HG02610 (cell line): Measurements from ENCODE around the gene NHLRC4.

ENCODE experiments used
- ATAC-seq: cut with Tn5 transposase; IDR thresholded peaks from one replicate; pipeline ENCODE4 v1.9.1; 2021; ENCODE audit warnings: mild to moderate bottlenecking, moderate library complexity; ENCODE audit not compliant: unreplicated experiment

NHLRC4 gene

DNA sequence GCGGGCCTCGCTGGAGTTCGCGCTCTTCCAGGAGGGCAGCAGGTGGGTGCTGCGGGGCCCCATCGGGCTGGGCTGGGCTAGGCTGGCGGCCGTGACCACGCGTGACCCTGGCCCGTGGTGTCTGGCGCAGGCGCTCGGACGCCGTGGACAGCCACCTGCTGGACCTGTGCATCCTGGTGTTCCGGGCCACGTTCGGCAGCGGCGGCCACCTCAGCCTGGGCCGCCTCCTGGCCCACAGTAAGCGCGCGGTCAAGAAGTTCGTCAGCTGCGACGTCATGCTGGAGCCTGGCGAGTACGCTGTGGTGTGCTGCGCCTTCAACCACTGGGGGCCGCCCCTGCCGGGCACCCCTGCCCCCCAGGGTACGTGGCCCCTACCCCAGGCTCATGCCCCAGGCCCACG, 14.6 kb upstream of the NHLRC4 start:
- ATAC-seq: no peak

DNA sequence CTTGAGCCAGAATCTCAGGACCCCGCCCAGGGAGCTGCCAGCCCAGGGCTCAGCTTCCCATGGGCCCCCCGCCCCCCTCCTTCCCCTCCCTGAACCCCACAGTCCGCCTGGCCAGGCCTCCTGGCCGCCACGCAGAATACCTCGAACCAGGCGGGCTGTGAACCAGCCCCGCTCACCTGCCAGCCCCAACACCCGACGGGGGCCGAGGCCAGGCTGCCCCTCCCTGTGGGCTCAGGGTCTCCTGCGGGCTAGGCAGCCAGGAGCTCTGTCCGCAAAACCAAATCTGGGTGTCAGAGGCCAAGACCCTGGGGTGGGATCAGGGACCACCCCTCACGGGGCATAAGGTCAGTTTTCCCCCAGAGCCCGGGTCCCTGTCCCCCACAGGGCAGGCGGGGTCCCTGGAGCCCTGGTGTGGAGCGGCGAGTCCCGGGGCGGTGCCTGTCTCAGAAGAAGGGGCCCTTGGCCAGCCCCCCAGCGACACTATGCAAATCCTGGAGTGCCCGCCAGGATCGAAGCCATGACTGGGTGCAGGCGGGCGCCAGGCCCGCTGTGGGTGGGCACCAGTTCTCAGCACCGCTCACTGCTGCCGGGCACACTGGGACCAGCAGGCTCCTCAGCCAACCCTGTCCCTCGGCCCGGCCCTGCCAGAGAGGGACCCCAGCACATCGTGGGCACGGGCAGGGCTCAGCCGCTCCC, 13.1 kb upstream of the NHLRC4 start:
- ATAC-seq: no peak

DNA sequence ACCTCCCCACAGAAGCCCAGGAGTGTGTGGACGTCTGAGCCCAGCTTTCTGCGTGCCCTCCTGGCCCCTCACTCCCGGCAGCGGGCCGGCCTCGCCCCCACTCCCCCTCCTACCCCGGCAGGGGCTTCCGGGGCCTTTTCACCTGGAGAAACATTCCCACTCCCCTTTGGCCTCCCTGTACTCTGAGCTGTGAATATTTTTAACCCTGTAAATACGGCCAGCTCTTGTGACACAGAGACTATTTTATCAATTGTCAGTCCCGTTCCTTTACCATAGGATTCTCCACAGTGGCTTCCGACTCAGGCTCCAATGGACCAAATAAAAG, 12.5 kb upstream of the NHLRC4 start:
- ATAC-seq: no peak

DNA sequence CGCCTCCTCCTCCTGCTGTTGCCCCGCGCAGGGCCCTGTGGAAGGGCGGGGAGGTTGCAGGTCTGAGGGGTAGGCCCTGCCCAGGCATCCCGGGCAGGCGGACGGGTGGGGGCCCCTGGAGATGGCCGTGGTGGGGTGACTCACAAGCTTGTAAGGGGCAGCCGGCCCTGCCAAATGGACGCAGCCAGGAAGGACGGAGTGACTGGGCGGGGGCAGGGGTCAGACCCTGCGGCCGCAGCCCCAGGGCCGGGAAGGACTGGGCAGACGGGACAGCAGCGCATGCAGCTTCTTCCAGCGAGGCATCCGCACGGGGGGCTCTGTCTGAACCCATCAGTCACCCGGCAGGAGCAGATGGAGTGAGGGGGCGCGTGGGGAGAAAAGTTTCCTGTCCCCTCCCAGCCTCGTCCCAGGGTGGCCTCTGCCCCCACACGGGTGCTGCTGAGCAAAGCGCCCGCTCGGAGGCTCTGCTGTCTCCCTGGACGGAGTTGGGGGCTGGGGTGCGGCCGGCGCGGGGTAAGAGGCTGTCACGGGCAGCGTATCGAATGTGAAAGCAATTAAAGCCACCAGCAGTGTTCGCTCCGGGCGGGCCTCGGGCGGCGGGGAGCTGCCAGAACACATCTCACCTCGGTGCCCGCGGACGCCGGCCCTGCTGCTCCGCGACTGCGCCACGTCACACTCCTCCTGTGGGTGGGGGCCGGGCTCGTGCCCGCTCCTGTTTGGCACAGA, 12.0 kb upstream of the NHLRC4 start:
- no peak for ATAC-seq

DNA sequence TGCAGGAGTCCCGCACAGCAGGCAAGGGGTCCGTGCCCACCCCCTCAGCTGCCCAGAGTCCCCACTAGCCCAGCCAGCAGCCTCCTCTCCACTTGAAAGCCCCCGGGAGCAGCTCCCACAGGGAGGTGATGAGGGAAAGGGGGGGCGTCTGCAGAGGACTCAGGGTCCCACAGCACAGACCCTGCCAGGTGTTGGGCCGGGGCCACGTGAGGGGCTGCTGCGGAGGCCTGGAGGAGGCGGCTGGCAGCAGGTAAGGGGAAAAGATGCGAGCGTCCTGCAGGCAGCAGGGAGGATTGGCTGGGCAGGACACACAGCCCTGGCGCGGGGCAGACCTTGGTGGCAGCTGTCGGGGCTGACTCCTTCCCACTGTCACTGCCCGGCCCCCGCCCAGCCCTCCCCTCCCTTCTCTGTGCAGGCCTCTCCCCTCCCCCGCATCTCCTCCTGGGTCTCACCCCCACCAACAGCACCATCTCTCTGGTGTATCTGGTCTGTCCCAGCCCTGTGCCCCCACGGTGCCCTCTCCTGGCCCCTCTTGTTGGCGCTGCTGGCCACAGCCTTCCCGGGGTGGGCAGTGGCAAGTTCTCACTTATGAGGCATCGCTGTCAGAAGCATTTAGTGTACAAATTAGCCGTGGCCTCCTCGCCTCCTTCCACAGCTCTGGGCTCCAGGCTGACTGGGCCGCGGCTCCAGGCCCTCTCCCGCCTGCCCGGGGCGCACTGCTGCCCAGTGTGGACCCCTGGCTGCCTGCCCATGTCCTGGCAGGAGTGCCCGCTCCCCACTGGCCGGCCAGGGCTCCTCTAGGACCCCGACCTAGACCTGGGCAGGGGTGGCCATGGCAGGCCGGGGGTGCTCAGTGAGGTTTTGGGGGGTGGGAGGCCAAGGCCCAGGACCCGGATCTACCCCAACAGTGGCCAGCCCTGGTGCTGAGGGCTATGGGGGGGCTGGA, 11.0 kb upstream of the NHLRC4 start:
- ATAC-seq: no peak

DNA sequence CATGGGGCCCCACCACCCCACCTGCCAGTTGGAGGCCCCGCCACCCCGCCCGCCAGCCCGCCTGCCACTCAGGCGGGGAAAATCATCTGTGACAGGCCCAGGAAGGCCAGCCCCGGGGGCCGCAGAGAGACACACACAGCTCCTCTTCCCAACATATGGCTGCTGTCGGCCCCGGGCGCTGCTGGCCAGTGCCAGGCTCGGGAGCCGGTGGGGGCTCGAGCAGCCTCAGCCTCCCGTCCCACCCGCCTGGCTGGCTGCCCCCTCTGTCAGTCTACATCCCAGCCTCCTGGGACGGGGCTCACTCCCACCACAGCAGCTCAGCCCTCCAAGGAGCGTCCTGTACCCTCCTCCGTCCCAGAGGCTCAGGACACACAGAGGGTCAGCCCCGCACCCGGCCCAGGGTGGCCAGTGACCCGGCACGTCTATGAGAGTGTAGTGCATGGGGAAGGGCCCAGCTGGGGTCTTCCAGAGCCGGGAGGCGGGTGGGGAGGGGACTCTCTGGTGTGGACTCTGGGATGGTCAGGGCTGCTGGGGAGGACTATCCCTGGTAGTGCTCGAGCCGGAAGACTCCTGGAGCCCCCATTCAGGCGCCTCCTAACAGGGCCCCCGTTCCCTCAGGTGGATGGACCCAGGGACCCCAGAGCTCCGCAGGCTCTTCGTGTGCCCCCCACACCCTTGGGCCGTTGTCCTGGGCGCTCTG, 10.2 kb upstream of the NHLRC4 start:
- no peak for ATAC-seq

DNA sequence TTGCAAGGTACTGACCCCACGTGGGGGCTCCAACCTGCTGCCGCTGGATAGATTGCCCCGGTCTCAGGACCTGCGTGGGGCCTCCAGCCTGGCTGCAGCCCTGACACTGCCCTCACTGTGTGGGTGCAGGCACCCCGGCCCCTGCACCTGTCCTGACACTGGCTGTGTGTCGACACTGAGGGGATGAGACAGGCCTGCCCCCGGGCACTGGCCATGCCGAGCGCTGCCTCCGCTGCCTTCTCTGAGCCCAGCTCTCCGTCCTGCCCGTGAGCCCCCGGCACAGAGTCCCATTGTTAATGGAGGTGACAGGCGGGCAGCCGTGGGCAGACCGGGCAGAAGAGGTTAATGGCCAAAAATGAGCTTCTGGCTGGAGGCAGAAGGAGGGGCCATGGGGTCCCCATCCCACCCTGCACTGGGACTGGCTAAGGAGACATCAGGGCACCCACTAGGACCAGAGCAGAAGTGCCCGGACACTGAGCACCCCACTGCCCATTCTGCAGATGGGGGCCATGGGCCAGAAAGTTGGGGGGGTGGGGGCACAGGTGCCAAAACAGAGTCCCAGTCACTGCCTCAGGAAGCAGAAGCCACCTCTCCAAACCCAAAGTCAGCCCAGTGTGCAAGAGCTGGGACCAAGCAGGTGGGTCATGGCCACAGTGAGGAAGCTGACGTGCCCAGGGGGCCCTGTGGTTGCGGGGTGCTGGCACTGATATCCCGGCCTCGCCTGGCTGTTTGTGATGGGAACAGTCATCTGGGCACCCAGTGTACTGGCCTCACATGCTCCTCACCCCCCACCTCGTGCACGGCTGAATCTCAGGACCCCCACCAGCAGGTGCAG, 9.1 kb upstream of the NHLRC4 start:
- ATAC-seq: no peak

DNA sequence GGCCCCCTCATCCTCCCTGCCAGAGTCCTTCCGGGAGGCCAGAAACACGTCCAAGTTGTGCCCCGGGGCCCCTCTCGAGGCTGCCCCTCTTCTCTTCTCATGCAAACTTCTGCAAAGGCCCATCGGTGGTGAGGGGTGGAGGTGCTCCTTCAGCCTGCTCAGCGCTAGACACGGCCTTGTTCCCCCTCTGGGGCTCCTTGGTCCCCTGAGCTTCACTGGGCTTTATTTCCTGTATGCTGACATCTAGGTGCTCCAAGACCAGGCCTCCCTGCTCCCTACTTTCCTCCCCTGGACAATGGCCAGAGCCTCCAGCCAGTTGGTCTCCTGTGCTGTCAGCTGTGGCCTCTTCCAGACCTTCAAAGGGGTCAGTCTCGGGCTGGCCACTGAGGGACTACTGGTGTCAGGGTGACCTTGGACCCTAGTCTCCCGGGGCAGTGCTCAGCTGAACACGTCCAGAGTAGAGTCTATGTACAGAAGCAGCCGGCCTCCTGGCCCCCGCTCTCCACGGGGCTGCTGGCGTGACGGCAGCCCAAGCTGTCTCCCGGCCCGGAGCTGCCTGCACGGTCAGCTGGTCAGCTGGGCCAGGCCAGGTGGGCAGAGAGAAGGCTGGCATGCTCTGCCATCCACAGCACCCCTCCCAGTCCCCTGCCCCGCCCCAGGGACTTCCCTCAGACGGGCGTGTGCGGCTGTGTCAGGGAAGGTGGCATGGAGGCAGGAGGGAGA, 8.3 kb upstream of the NHLRC4 start:
- ATAC-seq: no peak

DNA sequence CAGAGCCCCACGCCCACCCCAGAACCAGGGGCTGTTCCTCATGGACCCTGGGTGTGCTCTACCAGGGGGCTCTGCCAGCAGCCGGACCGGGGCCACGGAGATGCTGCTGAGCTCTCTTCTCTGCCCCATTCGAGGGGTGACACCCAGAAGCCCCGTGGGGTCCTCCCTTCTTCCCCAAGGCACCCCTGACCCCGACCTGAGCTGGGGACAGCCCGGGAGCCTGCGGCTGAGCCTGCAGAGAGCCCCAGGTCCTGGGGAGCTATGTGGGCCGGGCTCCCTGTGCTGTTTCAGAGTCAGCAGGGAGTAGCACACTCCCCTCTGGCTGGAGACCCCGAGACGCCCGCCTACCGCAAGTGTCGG, 7.8 kb upstream of the NHLRC4 start:
- no peak for ATAC-seq

DNA sequence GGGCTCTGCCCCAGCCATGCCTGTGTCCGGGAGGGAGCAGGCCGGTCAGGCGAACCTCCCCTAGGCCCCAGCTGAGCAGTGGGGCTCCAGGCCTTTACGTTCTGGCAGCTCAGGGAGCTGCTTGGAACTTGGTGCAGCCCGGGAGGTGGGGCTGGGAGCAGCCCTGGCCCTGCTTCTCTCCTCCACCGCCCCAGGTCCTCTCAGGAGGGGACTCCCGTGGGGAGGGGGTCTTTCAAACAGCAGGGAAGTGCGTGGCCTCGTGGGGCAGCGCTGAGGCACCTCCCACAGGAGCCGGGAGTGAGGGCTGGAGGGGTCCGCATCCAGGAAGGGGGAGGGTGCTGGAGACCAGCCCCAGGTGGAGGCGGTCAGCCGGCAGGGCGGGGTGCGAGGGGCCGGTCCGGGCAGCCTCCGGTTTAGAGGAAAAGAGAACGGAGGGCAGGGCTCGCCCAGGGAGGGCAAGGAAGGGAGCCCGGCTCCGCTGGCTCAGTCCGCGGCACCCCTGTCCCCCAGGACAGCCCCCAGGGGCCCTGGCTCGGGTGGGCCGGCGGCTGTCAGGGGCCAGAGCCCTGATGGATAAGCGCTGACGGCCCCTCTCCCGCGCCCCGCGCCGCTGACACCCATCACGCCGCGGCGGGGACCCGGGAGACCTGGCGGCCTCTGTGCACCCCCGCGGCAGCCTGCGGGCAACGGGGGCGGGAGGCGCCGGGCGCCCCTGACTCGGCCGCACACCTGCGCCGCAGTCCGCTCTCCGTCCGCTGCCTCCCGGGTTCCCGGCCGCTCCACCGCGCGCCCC, 7.2 kb upstream of the NHLRC4 start:
- ATAC-seq: no peak

DNA sequence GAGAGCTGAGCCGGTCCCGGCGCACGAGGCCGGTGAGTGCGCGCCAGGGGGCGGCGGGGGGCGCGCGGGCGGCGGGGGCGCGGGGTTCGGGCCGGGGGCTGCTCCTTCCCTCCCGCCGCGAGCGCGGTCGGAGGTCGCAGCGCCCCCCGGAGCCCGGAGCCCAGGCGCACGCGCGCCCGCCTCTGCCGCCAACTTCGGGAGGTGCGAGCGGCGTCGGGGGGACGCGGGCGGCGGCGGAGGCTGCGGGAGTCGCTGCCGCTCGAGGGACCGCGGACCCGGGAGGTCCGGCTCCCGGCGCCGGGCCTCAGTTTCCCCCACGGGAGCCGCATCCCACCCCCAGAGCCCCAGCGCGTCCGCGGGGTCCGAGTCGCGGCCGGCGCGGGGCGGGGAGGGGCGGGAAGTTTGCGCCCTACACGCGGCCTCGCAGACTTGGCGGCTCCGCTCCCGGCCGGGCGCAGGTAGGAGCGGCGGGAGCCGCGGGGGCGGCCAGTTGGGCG, 6.6 kb upstream of the NHLRC4 start, which contains the start of gene PRR35:
Gene PRR35 (plus strand): TSS at position 191 of the 497 bp plus-strand sequence. CDS start 2,901 bp downstream, outside the sequence.
- no peak for ATAC-seq

DNA sequence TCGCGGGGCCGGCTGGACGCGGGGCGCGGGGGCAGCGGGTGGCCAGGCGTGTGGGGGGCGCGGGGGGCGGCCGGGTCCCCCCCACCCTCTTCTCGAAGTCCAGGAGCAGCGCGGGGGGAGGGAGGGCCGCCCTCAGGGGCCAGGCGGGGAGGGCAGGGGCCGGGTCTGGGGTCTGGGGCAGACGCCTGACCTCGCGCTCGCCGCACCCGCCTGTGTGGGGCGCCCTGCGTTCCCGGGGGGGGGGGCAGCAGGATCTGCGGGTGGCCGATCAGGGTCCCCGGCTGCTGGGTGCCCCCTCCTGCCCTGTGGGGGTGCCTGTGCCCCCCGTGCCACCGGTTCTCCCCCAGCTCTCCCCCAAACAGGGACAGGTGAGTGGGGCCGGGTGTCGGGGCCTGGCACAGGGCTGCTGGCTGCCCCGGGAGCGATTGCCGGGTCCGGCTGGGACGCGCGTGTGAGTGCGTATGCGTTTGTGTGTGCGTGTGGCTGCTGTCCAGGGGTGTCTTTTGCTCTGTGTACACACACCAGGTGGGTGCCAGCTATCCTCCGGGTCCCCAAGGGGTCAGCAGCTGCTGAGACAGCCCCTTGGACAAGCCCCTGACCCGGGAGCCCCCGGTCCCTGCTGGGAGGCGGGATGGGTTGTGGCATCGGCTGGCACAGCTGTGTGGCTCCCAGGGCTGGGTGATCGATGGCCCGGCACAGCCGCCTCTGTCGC, 5.9 kb upstream of the NHLRC4 start:
- ATAC-seq: no peak

DNA sequence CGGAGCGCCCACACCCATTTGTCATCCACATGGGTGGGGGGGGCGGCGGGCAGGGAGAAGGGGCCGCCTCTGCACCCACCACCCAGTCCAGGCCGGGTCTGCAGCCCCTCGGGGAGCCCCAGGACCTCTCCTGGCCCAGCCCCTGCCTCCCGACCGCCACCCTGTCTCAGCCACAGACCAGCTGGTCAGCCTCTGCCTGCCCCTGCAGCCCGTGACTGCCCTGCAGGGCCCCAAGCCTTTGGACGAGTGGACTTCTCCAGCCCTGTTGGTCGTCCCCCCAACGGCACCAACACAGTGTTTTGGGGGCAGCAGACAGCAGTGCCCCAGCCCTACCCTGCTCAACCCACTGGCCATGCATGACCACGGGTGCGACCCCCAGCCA, 5.4 kb upstream of the NHLRC4 start:
- ATAC-seq: no peak

DNA sequence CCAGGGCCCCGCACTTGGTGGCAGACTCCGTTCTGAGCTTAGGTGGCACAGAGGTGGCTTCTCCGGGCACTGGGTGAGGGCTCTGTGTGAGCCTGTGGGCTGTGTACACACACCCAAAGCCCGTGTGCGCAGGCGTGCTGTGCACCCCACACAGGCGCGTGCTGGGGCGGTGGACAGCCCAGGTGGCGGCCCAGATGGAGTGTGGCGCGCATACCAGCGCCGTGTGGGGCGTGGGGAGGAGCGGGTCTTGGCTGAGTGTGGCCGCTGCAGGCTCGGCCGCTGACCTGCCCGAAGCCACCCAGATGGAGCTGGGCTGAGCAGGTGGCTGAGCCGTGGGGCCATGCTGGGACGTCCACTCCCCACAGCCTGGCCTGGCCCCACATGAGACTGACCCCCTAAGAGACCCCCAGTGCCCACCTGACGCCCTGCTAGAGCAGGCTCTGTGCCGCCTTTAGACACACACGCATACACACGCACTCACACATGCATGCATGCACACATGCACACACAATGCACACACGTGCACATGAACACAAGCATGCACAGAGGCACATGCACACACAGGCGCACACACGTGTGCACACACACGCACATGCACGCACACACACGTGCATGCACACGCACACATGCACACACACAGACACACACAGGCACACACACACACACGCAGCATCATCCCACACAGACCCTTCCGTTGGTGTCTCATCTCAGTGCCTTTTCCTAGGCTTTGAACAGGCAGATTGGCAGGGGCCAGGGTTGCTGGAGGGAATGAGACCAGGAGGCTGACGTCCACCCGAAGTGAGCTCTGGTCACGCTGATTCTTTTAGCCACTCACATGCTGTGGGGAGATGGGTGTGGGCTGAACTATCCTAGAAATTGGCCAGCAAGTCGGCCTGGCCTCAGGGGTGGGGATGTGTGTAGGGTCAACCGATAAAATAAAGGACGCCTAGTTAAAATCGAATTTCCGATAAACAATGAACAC, 4.6 kb upstream of the NHLRC4 start:
- no peak for ATAC-seq

DNA sequence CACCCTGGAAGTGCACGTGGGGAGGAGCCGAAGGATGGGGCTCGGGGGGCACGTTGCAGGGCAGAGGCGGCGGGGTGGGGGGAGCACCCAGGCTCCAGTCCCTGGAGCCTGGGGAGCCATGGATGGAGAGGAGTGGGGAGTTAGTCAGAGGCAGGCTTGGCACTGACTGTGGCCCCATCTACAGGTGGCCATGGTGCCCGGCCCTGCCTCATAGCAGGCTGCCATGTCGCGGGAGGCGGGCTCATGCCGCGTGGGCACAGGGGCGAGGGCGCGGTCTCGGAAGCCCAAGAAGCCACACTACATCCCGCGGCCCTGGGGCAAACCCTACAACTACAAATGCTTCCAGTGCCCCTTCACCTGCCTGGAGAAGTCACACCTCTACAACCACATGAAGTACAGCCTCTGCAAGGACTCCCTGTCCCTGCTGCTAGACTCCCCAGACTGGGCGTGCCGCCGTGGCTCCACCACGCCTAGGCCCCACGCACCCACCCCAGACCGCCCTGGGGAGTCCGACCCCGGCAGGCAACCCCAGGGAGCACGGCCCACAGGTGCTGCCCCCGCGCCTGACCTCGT, 3.6 kb upstream of the NHLRC4 start:
- no peak for ATAC-seq

DNA sequence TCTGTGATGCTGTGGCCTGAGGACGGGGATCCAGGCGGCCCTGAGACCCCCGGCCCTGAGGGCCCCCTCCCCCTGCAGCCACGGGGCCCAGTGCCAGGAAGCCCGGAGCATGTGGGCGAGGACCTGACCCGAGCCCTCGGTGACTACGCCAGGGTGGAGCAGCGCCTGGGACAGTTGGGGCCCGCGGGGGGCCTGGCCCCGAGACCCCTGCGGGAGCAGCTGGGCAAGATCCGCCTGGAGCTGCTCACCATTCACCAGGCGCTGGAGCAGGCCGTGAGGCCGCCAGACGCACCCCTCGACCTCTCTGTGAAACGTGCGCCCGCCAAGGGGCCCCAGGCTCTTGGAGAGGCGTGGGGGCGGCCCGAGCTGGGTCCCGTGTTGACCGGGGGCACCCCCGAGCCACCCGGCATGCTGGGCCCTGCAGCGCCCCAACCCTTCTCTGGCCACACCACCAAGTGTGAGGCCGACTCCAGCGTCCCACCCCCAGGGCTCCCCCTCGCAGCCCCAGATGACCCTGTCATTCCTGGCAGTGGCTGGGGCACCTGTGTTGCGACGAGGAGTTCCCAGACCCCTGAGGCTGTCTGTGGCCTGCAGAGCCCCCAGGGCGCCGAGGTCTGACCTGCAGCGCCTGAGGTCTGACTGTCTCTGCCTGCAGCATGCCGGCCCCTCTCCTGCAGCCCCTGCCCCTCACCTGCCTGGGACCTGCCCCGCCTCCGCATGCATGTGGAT, 2.0 kb upstream of the NHLRC4 start:
- ATAC-seq: no peak
